ENCODE results near the gene SF3B6. TPM values are rescaled to one million over a fixed set of nuclear protein-coding genes. Genes with fewer than 3 reads are reported as not detected.
"Not testable (repeated sequence)": the region's sequence is repeated elsewhere in the genome, so short reads cannot be mapped to it uniquely, and the experiment has no call there.

SF3B6 gene
- total RNA-seq, 2 donors from 2014 or later = 110 to 115 TPM

GRCh38 chr2:24107336-24107735 lies 31.2 kb upstream of the SF3B6 start:
- Mint-ChIP-seq H3K27me3 (ENCODE audit: low read depth) (no peaks in the 10 kb centered on the region), H3K27ac (no peak overlapping the region), H3K36me3 (ENCODE audit: insufficient read depth in 2 of 2) (peaks cover 2% of the 10 kb centered on the region in 2 donors), H3K9me3 (peaks cover 8 to 13% of the 10 kb centered on the region in 2 donors), H3K4me3 (no peak overlapping the region), H3K4me1 (ENCODE audit: low read depth) (no peaks in the 10 kb centered on the region)
- no peak for ATAC-seq (replicated peaks in 1 of 2)
- DNase-seq = no peak

DNA sequence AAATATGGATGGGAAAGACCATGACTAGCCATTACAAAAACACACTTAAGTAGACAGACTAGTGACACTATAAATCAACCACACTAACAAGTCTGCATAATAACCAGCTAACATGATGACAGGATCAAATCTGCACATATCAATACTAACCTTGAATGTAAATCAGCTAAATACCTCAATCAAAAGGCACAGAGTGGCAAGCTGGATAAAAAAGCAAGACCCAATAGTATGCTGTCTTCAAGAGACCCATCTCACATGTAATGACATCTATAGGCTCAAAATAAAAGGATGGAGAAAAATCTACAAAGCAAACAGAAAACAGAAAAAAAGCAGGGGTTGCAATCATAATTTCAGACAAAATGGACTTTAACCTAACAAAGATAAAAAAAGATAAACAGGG lies 30.7 kb upstream of the SF3B6 start:
- Mint-ChIP-seq H3K4me1 (ENCODE audit: low read depth) (no peaks in the 10 kb centered on the region), H3K9me3 (peaks cover 8 to 13% of the 10 kb centered on the region in 2 donors), H3K27me3 (ENCODE audit: low read depth) (no peaks in the 10 kb centered on the region), H3K27ac (no peak overlapping the region), H3K36me3 (ENCODE audit: insufficient read depth in 2 of 2) (peaks cover 2 to 3% of the 10 kb centered on the region in 2 donors), H3K4me3 (no peak overlapping the region)
- ATAC-seq (replicated peaks in 1 of 2) (no peak), DNase-seq (no peak)

DNA sequence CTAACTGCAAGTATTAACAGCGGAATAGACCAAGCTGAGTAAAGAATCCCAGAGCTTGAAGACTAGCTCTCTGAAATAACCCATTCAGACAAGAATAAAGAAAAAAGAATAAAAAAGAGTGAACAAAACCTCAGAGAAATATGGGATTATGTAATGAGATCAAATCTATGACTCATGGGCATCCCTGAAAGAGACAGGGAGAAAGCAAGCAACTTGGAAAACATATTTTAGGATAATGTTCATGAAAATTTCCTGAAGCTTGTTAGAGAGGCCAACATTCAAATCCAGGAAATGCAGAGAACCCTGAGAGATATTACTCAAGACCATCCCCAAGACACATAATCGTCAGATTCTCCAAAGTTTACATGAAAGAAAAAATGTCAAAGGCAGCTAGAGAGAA lies 29.7 kb upstream of the SF3B6 start:
- Mint-ChIP-seq H3K27ac (no peak overlapping the region), H3K9me3 (peaks cover 8 to 13% of the 10 kb centered on the region in 2 donors), H3K36me3 (ENCODE audit: insufficient read depth in 2 of 2) (peaks cover 3 to 4% of the 10 kb centered on the region in 2 donors), H3K4me1 (ENCODE audit: low read depth) (no peaks in the 10 kb centered on the region), H3K27me3 (ENCODE audit: low read depth) (no peaks in the 10 kb centered on the region), H3K4me3 (no peak overlapping the region)
- ATAC-seq (replicated peaks in 1 of 2) (no peak), DNase-seq (no peak)

DNA sequence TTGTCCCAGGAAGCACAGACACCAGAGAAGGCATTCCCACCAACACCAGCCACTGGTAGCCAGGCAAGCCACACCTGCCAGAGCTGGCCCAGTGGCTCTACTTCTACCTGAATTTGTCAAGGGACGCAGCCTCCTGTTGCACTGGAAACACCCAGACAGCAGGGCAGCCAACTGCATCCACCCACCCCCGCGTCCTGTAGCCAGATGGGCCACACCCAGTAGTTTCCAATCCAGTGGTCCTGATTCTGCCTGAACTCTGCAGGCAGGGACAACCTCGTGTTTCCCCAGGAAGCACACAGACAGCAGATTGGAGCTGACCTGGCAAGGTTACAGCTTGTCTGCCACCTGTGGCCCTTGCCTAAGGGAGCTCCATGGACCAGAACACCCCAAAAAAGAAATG lies 28.8 kb upstream of the SF3B6 start:
- DNase-seq (no peak), ATAC-seq (replicated peaks in 1 of 2) (no peak)
- no peaks in the 10 kb centered on the region for H3K27me3 Mint-ChIP-seq (ENCODE audit: low read depth)
- H3K4me3 Mint-ChIP-seq = no peak overlapping the region
- H3K9me3 Mint-ChIP-seq = peaks cover 8 to 15% of the 10 kb centered on the region in 2 donors
- no peaks in the 10 kb centered on the region for H3K4me1 Mint-ChIP-seq (ENCODE audit: low read depth)
- peaks cover 6% of the 10 kb centered on the region in 2 donors for H3K36me3 Mint-ChIP-seq (ENCODE audit: insufficient read depth in 2 of 2)
- no peak overlapping the region for H3K27ac Mint-ChIP-seq

DNA sequence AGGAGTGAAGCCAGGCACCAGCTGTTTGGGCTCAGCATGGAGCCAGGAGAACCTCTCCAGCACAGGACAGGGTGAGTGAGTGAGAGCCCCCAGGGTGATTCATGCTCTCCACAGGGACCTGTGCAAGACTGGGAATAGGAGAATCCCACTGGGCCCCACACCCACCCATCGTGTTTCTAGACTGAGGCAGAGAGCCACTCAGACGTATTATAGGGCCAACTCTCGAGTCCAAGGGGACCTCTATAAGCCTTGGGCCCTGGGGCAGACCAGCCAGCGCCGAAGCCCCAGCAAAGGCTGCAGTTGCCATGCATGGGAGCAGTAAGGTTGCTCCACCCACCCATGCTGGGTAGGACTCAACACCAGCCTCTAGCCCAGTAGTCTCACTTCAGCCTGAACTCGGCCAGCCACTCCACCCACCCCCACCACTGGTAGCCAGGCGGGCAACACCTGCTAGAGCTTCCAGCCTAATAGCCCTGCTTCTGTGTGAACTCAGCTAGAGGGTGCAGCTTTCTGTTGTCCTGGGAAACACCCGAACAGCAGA lies 28.1 kb upstream of the SF3B6 start:
- Mint-ChIP-seq H3K4me3 (no peak overlapping the region), H3K36me3 (ENCODE audit: insufficient read depth in 2 of 2) (peaks cover 6 to 8% of the 10 kb centered on the region in 2 donors), H3K27me3 (ENCODE audit: low read depth) (no peaks in the 10 kb centered on the region), H3K4me1 (ENCODE audit: low read depth) (no peaks in the 10 kb centered on the region), H3K9me3 (peaks cover 10 to 15% of the 10 kb centered on the region in 2 donors), H3K27ac (no peak overlapping the region)
- DNase-seq (no peak), ATAC-seq (replicated peaks in 1 of 2) (no peak)

- Mint-ChIP-seq H3K27me3 (ENCODE audit: low read depth) (no peaks in the 10 kb centered on the region), H3K36me3 (ENCODE audit: insufficient read depth in 2 of 2) (peaks cover 8% of the 10 kb centered on the region in 2 donors), H3K4me3 (no peak overlapping the region), H3K27ac (no peak overlapping the region), H3K9me3 (peaks cover 12 to 19% of the 10 kb centered on the region in 2 donors), H3K4me1 (ENCODE audit: low read depth) (no peaks in the 10 kb centered on the region)
- no peak for ATAC-seq (replicated peaks in 1 of 2)
- no peak for DNase-seq
Measured at GRCh38 chr2:24102677-24103076, 26.6 kb upstream of the SF3B6 start.

DNA sequence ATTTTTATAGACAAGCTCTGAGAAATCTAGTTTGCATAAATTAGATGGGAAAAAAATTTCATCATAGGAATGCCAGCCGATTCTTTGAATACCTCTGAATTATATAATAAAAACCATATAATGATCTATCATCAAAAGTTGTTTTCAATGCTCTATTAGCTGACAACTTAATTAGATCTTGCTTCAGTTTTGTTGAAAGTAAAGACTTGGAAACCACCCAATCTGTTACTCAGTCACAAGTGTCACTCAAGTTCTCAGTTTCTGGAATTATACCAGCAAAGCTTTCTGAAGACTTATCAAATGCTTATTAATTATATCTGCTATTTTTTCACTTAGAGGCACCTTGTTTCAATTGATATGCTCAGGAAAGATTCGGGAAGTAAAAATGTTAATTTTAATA lies 25.9 kb upstream of the SF3B6 start:
- no peak for DNase-seq
- peaks cover 11 to 16% of the 10 kb centered on the region in 2 donors for H3K9me3 Mint-ChIP-seq
- H3K27ac Mint-ChIP-seq = no peak overlapping the region
- no peak for ATAC-seq (replicated peaks in 1 of 2)
- H3K4me1 Mint-ChIP-seq (ENCODE audit: low read depth) = no peaks in the 10 kb centered on the region
- H3K4me3 Mint-ChIP-seq = no peak overlapping the region
- peaks cover 7 to 8% of the 10 kb centered on the region in 2 donors for H3K36me3 Mint-ChIP-seq (ENCODE audit: insufficient read depth in 2 of 2)
- H3K27me3 Mint-ChIP-seq (ENCODE audit: low read depth) = no peaks in the 10 kb centered on the region

DNA sequence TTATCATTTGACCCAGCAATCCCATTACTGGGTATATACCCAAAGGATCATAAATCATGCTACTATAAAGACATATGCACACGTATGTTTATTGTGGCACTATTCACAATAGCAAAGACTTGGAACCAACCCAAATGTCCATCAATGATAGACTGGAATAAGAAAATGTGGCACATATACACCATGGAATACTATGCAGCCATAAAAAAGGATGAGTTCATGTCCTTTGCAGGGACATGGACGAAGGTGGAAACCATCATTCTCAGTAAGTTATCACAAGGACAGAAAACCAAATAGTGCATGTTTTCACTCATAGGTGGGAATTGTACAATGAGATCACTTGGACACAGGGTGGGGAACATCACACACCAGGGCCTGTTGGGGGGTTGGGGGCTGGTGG lies 24.6 kb upstream of the SF3B6 start:
- not testable (repeated sequence) for H3K4me3 Mint-ChIP-seq; ATAC-seq (replicated peaks in 1 of 2); H3K36me3 Mint-ChIP-seq (ENCODE audit: insufficient read depth in 2 of 2); H3K27me3 Mint-ChIP-seq (ENCODE audit: low read depth); H3K27ac Mint-ChIP-seq; H3K4me1 Mint-ChIP-seq (ENCODE audit: low read depth); DNase-seq
- H3K9me3 Mint-ChIP-seq = peaks cover 11% of the 10 kb centered on the region in 2 donors

- H3K36me3 Mint-ChIP-seq (ENCODE audit: insufficient read depth in 2 of 2); H3K4me1 Mint-ChIP-seq (ENCODE audit: low read depth); H3K4me3 Mint-ChIP-seq; H3K9me3 Mint-ChIP-seq; H3K27ac Mint-ChIP-seq; ATAC-seq (replicated peaks in 1 of 2); H3K27me3 Mint-ChIP-seq (ENCODE audit: low read depth); DNase-seq: not testable (repeated sequence)
Measured at GRCh38 chr2:24095171-24095677, 19.1 kb upstream of the SF3B6 start.

- H3K9me3 Mint-ChIP-seq; H3K27me3 Mint-ChIP-seq (ENCODE audit: low read depth); H3K4me3 Mint-ChIP-seq; DNase-seq; H3K4me1 Mint-ChIP-seq (ENCODE audit: low read depth); H3K36me3 Mint-ChIP-seq (ENCODE audit: insufficient read depth in 2 of 2); H3K27ac Mint-ChIP-seq; ATAC-seq (replicated peaks in 1 of 2): not testable (repeated sequence)
Measured at GRCh38 chr2:24093270-24093669, 17.1 kb upstream of the SF3B6 start.

DNA sequence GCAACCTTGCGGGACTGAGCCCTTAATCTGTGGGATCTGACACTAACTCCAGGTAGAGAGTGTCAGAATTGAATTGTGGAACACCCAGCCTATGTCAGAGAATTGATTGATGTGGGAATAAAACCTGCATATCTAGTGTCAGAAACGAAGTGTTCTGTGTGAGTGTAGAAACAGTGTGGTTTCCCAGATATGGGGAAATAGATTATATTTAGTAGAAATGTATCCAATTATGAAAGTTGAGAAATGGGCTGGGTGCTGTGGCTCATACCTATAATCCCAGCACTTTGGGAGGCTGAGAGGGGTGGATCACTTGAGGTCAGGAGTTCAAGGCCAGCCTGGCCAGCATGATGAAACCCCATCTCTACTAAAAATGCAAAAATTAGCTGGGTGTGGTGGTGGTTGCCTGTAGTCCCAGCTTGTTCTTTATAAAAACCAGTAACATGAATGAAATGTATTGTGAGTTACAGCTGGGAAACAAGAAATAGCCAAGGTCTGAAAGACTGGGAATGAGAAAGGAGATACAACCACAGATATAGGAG lies 12.8 kb upstream of the SF3B6 start:
- Mint-ChIP-seq H3K27ac (no peak overlapping the region), H3K27me3 (ENCODE audit: low read depth) (no peaks in the 10 kb centered on the region), H3K36me3 (ENCODE audit: insufficient read depth in 2 of 2) (peaks cover 0 to 2% of the 10 kb centered on the region in 2 donors), H3K4me3 (no peak overlapping the region), H3K4me1 (ENCODE audit: low read depth) (peaks cover under 1% of the 10 kb centered on the region), H3K9me3 (no peaks in the 10 kb centered on the region)
- ATAC-seq (replicated peaks in 1 of 2) (no peak), DNase-seq (no peak)

GRCh38 chr2:24087032-24087431 lies 10.9 kb upstream of the SF3B6 start:
- H3K4me1 Mint-ChIP-seq (ENCODE audit: low read depth) = peaks cover 8% of the 10 kb centered on the region
- no peaks in the 10 kb centered on the region for H3K9me3 Mint-ChIP-seq
- ATAC-seq (replicated peaks in 1 of 2) = no peak
- H3K36me3 Mint-ChIP-seq (ENCODE audit: insufficient read depth in 2 of 2) = no peaks in the 10 kb centered on the region
- DNase-seq = no peak
- H3K27ac Mint-ChIP-seq = no peak overlapping the region
- H3K4me3 Mint-ChIP-seq = no peak overlapping the region
- no peaks in the 10 kb centered on the region for H3K27me3 Mint-ChIP-seq (ENCODE audit: low read depth)

GRCh38 chr2:24086241-24086640 lies 10.1 kb upstream of the SF3B6 start:
- H3K27ac Mint-ChIP-seq = no peak overlapping the region
- no peak overlapping the region for H3K4me3 Mint-ChIP-seq
- peaks cover 0 to 2% of the 10 kb centered on the region in 2 donors for H3K36me3 Mint-ChIP-seq (ENCODE audit: insufficient read depth in 2 of 2)
- peaks cover 8% of the 10 kb centered on the region for H3K4me1 Mint-ChIP-seq (ENCODE audit: low read depth)
- no peaks in the 10 kb centered on the region for H3K9me3 Mint-ChIP-seq
- H3K27me3 Mint-ChIP-seq (ENCODE audit: low read depth) = no peaks in the 10 kb centered on the region
- no peak for ATAC-seq (replicated peaks in 1 of 2)
- DNase-seq = no peak

GRCh38 chr2:24085200-24085489 lies 9.0 kb upstream of the SF3B6 start:
- H3K36me3 Mint-ChIP-seq (ENCODE audit: insufficient read depth in 2 of 2) = peaks cover 0 to 2% of the 10 kb centered on the region in 2 donors
- DNase-seq = no peak
- H3K27me3 Mint-ChIP-seq (ENCODE audit: low read depth) = no peaks in the 10 kb centered on the region
- H3K9me3 Mint-ChIP-seq = no peaks in the 10 kb centered on the region
- no peak overlapping the region for H3K27ac Mint-ChIP-seq
- no peak for ATAC-seq (replicated peaks in 1 of 2)
- H3K4me1 Mint-ChIP-seq (ENCODE audit: low read depth) = peaks cover 8% of the 10 kb centered on the region
- peak overlapping the region; percentile 93 for H3K4me3 Mint-ChIP-seq
